GM19395 (cell line): ENCODE data around the gene VPS13A.

Experiments
- ATAC-seq: cut with Tn5 transposase; IDR thresholded peaks from one replicate; pipeline ENCODE4 v1.9.1; 2021; ENCODE audit warnings: mild to moderate bottlenecking, moderate library complexity; ENCODE audit not compliant: unreplicated experiment

Gene VPS13A

DNA sequence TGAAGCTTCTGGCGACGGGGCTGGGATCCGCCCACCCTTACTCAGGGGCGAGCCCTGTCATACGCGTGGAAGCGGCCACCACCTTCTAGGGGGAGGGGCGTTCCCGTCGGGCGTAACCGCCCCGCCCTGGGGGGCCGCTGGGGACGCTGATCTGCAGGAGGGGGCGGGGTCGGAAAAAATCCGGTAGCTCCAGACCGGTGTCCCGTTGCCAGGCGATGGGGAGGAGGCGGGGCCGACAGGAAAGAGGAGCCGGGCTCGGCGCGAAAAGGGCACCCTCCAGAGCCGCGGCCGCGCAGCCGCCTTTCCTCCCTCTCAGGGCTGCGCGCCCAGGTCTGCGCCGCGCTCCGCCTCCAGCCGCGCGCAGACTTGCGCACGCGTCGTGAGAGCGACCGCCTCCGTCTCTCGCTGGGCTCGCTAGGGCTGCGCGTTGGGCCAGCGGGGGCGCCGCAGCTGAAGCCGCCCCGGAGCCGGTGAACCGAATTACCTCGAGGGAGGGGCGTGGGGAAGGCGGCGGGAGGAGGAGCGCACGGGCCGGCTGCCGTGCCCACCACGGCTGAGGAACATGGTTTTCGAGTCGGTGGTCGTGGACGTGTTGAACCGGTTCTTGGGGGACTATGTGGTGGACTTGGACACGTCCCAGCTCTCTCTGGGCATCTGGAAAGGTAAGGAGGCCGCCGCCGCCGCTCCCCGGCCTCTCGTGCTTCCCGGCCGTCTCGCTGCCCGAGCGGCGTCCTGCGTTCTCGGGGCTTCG, at the start of gene VPS13A:
VPS13A (plus strand) TSS at position 392 of the 751 bp plus-strand sequence; CDS start at position 563, 171 bp downstream.
- peak; percentile 80 for ATAC-seq

DNA sequence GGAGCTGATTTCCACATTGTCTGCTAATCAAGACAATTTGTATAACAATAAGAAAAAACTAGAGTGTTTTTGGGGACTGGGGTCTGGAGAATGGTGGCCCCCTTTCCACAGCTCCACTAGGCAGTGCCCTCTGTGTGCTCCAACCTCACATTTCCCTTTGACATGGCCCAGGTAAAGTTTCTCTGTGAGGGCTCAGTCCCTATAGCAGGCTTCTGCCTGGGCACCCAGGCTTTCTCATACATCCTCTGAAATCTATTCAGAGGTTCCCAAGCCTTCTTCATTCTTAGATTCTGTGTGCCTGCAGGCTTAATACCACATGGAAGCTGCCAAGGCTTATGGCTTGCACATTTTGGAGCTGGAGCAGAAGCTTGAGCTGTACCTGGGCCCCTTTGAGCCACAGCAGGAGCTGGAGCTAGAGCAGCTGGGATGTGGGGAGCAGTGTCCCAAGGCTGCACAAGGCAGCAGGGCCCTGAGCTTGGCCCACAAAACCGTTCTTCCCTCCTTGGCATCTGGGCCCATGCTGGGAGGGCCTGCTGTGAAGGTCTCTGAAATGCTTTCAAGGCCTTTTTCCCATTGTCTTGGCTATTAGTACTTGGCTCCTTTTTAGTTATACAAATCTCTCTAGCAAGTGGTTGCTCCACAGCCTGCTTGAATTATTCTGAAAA, 49.1 kb upstream of the VPS13A start:
- ATAC-seq: no peak

DNA sequence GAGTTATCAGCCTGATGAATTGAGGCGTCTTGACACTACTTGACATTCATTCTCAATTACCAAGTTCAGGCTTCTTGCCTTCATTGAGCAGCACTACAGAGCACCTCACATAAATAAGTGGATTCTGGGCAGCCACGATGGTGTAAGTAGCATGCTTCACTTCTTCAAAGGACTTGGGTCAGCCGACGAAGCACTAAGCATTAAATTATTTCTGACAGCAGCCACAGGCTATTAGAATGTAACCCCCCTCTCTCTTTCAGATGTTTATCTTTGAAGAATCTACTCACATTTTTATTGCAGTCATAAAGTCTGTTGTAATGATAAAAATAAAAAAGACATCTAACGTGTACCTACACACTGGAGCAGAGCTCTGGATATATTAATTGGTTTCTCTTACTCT, 45.9 kb upstream of the VPS13A start:
- ATAC-seq: no peak

DNA sequence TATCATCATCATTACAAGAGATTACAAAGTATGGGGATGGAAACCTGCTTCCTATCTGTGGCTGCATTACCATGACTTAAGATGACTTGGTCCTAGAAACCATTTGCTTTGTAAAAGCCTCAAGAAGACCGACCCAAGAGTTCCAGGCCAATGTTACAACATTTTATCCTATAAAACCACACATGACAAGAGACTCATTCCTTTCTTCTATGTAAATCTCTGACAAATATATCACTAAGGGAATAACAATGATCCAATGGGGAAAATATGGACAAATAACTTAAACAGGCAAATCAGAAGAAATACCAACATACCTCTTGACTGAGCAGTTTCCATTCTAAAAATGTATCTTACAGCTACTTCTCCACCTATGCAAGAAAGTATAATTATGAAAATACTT, 44.3 kb upstream of the VPS13A start:
- ATAC-seq: no peak

DNA sequence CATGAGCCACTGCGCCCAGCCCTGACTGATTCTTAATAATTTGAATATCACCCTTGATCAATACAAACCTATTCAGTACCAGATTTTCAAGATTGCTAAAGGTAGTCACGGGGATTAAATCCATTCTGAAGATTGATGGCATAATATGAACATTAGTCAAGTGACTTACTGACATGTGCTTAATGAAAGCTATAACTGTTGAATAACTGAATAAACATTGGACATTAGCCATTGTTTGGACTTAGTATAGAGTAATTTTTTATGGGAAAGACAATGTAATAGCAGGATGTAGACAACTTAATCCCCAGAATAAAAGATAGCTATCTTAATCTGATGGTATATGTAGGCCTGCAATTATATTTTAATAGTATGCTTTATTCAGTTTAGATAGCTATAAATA, 35.0 kb upstream of the VPS13A start:
- ATAC-seq: no peak

DNA sequence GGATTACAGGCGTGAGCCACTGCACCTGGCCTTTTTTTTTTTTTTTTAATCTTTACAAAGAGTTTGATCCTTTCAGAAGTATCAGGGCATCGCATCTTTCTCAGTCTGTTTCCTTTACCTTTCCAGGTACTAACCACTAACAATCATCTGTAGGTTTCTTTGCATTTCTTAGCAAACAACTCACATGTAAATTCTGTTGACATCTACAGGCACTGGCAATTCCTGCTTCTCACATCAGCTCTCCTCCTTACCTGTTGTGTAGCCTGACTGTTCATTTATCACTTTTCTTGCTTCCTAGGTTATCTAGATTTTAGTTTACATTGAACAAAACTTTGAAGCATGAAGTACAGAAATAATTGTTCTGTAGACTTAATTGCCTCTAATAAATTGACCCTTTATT, 27.5 kb upstream of the VPS13A start:
- ATAC-seq: no peak

DNA sequence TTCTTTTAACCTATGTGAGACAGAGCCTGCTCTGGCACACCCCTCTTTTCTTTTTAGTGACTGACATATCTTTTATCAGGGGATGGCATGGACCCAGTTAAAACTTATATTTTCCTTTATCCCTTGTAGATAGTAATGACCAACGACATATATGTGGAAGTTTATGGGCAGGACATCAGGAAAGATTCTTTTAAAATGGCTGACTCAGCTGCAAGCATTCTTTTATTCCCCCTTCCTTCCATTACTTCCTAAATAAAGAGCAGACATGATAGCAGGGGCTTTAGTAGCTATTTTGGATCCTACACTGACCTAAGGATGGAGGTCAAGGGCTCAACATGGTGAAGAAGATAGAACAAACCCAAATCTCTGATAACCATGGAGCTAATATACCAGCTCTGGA, 25.0 kb upstream of the VPS13A start:
- ATAC-seq: no peak

DNA sequence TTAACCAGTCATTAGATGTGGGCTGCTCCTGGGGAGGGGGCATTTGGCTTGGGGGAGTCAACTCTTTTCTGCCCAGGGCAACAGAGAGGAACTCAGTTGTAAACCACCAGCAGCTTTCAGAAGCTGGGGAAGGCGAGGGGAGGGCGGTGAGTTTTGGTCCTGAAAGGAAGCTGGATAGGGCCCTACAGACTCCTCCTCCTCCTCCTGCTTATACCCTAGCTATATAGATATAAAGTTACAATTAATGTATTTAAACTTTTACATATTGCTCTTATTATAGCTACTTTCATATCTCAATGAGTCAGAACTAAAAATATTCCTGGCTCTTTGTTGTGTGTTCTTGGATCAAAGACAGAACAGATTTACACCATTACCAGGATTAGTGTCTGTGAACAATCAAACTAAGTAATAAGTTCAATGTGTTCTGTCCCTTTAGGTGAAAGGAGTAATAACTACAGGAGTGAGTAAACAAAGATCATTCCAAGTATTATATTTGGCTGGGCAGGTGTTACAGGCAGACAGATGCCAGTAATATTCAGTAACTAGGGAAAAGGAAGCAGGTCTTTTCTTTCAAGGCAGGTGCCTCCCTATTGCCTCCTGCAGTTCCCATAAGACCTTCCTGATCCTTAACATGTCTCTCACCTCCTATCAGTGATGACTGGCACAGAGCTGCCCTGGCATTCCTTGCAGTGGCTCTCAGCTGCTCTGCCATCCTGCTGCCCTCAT, 20.5 kb upstream of the VPS13A start:
- ATAC-seq: no peak

DNA sequence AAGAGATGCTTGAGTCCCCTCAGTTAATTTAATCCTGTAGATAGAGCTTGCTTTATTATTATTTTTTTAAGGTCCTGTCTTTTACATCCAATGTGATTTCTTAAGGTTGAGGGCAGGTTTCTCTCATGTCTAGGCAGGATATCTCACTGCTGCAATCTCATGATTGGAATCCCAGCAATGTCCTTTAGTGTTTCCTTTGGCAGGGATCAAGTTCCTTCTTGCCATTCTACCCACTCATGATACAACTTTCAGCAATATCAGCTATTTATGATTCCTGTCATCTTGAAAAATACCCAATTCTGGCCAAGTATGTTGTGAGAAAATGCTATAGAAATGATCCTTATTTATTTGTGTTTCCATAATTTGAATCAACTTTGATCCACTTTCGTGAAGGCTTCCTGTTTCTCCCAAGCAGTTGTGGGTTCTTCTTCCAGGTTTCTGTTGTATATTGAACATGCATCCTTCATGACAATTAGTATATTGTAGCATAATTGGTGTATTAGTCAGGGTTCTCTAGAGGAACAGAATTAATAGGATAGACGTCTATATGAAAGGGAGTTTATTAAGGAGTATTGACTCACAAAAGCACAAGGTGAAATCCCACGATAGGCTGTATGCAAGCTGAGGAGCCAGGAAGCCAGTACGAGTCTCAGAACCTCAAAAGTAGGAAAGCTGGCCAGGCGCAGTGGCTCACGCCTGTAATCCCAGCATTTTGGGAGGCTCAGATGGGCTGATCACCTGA, 18.4 kb upstream of the VPS13A start:
- no peak for ATAC-seq

DNA sequence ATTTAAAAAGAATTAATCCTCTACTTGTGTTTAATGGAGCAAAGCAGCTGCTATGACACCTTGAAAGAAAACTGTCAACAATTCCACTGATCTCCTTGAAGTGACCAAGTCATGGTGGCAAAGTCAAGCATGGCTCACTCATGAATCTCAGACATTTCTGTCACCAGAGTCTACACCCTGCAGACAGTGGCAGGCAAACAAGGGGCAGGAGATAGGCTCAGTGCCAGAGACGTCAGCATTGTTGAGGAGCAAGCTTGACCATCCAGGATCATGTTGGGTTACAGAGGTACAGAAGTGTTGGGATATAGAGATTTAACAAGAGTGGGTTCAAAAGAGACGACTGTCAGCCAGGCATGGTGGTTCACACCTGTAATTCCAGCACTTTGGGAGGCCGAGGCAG, 16.1 kb upstream of the VPS13A start:
- ATAC-seq: no peak

DNA sequence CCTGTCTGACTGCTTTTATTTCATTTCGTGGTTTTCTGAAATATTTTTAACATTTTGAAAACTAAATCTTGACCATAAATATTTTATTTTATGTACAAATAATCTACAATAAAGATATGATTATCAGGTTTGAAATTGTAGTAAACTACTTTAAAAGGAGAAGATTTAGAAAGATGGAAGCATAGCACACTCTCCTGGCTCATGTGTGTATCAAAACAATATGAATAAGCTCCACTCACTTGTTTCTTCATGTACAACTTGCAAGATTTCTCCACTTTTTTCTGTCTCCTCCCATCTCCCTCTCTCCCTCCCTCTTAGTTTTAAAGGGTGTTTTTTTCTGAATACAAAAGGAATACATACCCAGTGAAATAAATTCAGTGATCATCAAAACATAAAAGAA, 15.4 kb upstream of the VPS13A start:
- ATAC-seq: no peak

DNA sequence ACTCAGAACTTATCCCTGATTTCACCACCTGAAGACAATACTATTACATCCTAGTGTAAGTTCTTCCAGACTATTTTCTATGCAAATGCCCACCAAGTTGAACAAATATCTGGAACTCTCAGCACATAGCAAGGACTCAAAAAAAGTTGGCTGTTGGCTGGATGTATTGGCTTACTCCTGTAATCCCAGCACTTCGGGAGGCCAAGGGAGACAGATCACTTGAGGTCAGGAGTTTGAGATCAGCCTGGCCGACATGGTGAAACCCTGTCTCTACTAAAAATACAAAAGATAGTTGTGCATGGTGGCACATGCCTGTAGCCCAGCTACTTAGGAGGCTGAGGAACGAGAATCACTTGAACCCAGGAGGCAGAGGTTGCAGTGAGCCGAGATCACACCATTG, 15.0 kb upstream of the VPS13A start:
- no peak for ATAC-seq

DNA sequence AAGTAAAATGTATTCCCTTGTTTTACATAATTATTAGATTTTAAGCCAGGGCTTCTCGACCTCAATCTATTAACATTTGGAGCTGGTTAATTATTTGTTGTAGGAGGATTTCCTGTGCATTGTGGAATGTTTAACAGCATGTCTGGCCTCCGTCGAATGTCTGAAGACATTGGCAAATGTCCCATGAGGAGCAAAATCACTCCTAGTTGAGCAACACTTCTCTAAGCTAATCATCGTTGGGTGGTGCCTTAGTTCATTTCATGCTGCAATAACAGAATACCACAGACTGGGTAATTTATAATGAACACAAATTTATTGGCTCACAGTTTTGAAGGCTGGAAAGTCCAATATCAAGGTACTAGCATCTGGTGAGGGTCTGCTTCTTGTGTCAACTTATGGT, 13.4 kb upstream of the VPS13A start:
- ATAC-seq: no peak

DNA sequence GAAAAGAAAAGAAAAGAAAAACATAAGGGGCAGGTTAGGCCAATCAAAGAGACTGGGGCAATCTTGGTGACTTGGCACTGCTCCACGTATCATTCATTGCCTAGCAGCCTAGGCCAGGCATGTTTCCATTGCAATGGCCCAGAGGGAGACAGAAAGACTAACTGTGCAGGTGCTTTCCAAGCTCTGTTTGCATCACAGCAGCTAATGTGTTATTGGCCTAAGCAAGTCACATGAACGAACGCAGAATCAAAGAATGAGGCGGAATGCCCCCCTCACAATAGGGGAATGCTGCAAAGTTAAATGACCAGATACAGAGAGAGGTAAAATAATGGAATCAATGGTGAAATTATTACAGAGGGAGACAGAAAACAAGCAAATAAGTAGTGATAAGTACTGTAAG, 11.1 kb upstream of the VPS13A start:
- no peak for ATAC-seq

DNA sequence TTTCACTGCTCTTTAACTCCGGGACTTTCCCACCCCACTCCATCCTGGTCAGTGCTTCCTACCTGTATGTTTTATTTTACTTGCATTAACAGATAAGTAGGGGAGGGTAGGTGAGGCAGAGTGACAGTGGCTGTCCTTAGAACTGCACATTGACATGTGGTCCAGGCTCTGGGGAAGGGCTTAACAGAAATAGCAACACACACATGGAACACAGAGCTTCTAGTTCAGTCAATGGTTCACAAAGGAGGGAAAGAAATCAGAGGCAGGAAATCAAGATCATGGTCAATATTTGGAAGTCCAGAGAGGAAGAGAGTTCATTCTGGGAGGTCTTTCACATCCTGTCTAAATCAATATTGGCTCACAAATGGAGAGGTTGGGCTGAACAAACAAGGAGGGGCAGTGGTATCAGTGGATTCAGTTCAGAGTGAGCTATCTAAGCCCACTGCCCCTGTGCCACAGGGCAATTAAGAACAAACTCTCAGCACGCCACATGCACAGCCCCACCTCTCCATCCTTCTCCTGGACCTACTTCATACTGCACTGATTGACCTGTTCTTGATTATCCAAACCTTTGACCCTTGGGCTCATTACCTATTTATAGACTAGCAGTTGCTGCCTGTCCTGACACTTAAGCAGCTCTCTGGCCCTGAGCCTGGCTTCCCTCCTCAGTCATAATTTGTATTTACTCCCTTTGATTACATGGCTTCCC, 6.2 kb upstream of the VPS13A start:
- ATAC-seq: no peak

DNA sequence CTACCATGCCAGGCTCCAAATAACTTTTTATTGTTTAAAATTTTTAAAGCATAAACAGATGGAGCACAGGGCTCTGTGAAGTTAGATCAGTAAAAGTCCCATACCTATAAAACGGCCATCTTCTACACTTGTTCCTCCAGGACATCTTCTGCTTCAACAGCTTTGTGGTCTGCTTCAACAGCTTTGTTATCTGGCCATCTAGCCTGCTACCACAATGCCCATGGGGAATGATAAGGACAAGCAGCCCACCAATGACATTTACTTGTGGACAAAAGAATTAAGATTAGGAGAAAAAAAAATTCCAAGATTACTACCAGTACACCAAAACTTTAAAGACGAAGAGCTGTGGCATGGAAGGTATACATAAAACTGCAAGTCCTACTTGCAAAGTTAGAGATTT, 2.2 kb upstream of the VPS13A start:
- no peak for ATAC-seq

DNA sequence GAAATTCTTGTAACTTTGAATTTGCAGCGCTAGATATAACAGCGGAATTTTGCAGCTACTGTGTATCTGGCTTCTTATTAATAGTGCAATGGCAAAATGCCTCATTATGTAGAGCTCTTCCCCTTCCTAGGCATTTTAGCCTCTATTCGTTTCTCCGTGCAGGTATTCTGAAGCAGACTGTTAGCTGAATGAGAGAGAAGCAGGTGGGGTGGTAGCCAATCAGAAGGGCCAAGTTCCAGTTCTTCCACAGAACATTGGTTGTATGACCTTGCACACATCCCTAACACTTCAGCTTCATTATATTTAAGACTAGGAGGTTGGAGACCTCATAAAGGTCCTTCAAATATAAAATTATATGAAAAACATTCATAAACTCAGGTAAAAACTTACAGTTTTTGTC, 1.2 kb upstream of the VPS13A start:
- ATAC-seq: no peak

DNA sequence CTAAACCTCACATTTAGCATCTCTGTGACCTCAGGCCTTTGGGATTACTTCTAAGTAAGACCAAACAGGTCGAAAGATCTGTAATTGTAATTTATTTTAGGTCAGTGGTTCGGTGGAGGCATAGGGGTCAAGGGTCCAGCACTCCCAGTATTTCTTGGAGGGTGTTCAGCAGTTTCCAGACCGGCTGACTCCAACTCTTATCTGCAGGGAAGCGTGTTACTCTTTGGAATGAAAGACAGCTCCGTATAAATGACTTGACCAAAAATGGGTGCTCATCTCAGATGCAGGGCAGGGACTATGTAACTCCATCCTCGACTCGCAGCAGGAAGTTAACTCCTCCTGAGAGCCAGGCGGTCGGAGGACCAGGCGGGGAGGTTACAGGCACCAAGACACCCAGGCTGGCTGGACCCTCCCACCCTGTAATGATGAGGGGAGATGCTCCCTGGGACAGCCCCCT, 620 bp upstream of the VPS13A start:
- no peak for ATAC-seq

DNA sequence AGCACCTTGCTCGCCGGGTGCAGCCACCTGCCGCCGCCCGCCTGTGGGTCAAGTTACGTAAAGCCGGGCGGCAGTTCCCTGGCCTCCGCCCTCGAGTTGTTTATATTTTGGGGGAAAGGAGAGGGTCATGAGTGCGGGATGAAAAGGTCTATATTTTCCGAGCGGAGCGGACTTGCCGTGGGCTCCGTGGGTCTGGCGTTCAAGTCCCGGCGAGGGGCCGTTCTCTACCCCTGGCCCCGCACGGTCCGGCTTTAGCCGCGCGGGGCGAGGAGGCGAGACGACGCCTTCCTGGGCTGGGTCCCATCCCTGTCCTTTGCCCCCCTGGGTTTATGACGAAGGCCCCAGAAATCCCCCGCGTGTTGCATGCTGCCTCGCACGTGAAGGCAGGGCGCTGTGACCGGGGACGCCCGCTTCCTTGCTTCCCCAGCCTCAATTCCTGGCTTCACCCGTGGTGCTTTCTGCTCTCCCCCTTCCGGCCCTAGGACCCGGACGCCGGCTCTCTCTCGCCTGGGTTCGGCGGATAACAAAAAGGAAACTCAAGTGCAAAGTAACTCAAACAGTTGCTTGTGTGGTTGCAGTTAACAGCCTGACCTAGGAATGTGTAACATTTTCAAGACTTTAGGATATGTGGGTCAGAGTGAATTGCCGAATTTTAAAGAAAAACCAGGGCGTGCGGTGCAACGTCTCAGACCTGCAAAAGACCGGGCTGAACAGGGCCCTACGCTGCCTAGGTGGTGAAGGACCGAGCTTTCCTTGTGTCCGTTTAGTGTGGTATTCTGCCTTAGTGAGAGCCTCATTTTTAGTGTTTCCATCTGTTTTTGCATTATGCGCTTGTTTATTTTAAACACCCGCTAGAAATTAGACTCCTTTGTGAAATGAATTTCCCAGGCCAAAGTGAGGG, 810 bp downstream of the VPS13A start:
- ATAC-seq: peak; percentile 24

DNA sequence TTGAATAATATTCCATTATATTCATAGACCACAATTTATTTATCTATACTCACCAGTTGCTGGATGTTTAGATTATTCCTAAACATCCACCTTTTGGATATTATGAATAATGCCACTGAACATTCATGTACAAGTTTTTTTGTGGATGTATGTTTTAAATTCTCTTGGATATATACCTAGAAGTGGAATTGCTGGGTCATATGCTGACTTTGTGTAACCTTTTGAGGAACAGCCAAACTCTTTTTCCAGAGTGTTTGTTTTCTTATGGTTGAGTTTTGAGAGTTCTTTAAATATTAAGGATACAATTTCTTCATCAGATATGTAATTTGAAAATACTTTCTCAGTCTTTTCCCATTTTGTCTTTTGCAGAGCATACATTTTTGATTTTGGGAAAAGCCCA, 2.7 kb downstream of the VPS13A start:
- no peak for ATAC-seq
